Endodermal cell (in vitro differentiated cells): ENCODE results near the gene QSOX1. TPM values are rescaled to one million over a fixed set of nuclear protein-coding genes. Genes with fewer than 3 reads are reported as not detected.

Experiments used
- DNase-seq: peaks from one replicate; pipeline ENCODE4 v3.0.0-alpha.2; 2017
- H3K27ac ChIP-seq: 2 replicates; pipeline ENCODE4 v1.5.1; 2013; ENCODE audit warnings: mild to moderate bottlenecking, low read depth, low read length, moderate library complexity
- H3K27me3 ChIP-seq: 2 replicates; pipeline ENCODE4 v1.6.1; 2013; ENCODE audit warnings: mild to moderate bottlenecking, low read length, moderate library complexity; ENCODE audit not compliant: insufficient read depth, control insufficient read depth, poor library complexity, severe bottlenecking
- H3K36me3 ChIP-seq: 2 replicates; pipeline ENCODE4 v1.7.0; 2013; ENCODE audit warnings: mild to moderate bottlenecking, low read length, moderate library complexity; ENCODE audit not compliant: control insufficient read depth, insufficient read depth
- H3K4me1 ChIP-seq: one replicate; pipeline ENCODE4 v1.7.0; 2013; ENCODE audit warnings: low read length; ENCODE audit not compliant: control insufficient read depth, insufficient read depth
- H3K4me3 ChIP-seq: 2 replicates; pipeline ENCODE4 v1.5.1; 2013; ENCODE audit warnings: mild to moderate bottlenecking, low read length, moderate library complexity
- H3K9ac ChIP-seq: 2 replicates; pipeline ENCODE4 v1.6.1; 2013; ENCODE audit warnings: mild to moderate bottlenecking, low read length, moderate library complexity; ENCODE audit not compliant: poor library complexity, severe bottlenecking; ENCODE audit errors: extremely low read depth
- H3K9me3 ChIP-seq: 2 replicates; pipeline ENCODE4 v1.6.1; 2013; ENCODE audit warnings: mild to moderate bottlenecking, low read length, moderate library complexity; ENCODE audit not compliant: control insufficient read depth
- H3K27ac Mint-ChIP-seq: 2 replicates; pipeline ENCODE4 v1.8.0; 2020; ENCODE audit warnings: mixed read lengths
- H3K27me3 Mint-ChIP-seq: 2 replicates; pipeline ENCODE4 v1.8.0; 2021; ENCODE audit warnings: mild to moderate bottlenecking, mixed read lengths; ENCODE audit not compliant: insufficient read depth
- H3K36me3 Mint-ChIP-seq: 2 replicates; pipeline ENCODE4 v1.8.0; 2020; ENCODE audit warnings: low read depth, mixed read lengths
- H3K4me1 Mint-ChIP-seq: 2 replicates; pipeline ENCODE4 v1.8.0; 2020; ENCODE audit warnings: mixed read lengths
- H3K4me3 Mint-ChIP-seq: 2 replicates; pipeline ENCODE4 v1.8.0; 2020; ENCODE audit warnings: mild to moderate bottlenecking, moderate library complexity, mixed read lengths
- H3K9me3 Mint-ChIP-seq: 2 replicates; pipeline ENCODE4 v1.8.0; 2020; ENCODE audit warnings: mild to moderate bottlenecking, mixed read lengths
- CTCF ChIP-seq: fragments of 200-600 bp; sonication (generic); conservative IDR thresholded peaks from 2 replicates; pipeline ENCODE4 v1.5.0; 2021; ENCODE audit warnings: antibody characterized with exemption, mild to moderate bottlenecking
- WGBS, 2 experiments: methylation state at CpG; one replicate each; pipeline versions ENCODE4 v1.1.5 to v1.1.7; 2013; ENCODE audit warnings: missing lambda C conversion rate in 2 of 2, mixed read lengths in 1 of 2; ENCODE audit not compliant: insufficient coverage in 1 of 2, insufficient read length in 1 of 2; 5-methylcytosine and 5-hydroxymethylcytosine counted together
- total RNA-seq, 2 donors: library from RNA; stranded (reverse); fragmentation: NEBNext Ultra II Directional in 1 of 2; extraction: Animal tissue kit (Norgen Biotek cat#: 25700) in 1 of 2; gene quantifications; 2 replicates in 1 of 2; 3 replicates in 1 of 2; pipeline ENCODE4 v1.2.1, GENCODE V29; 2021

QSOX1 gene
- total RNA-seq, 2 donors from 2014 or later: 77.9 to 116 TPM

- H3K4me1 Mint-ChIP-seq: no peaks in the 10 kb centered on the region
- TF ChIP-seq CTCF: peak; percentile 75
- no peaks in the 10 kb centered on the region for H3K36me3 Mint-ChIP-seq
- no peaks in the 10 kb centered on the region for H3K27me3 ChIP-seq
- peak; percentile 90 for DNase-seq
- H3K27me3 Mint-ChIP-seq: peaks cover 35% of the 10 kb centered on the region
- no peaks in the 10 kb centered on the region for H3K4me1 ChIP-seq
- no peak overlapping the region for H3K27ac Mint-ChIP-seq
- H3K4me3 ChIP-seq: no peak overlapping the region
- H3K9ac ChIP-seq: no peak overlapping the region
- no peaks in the 10 kb centered on the region for H3K36me3 ChIP-seq
- no peak overlapping the region for H3K27ac ChIP-seq
- no peak overlapping the region for H3K4me3 Mint-ChIP-seq
- no peaks in the 10 kb centered on the region for H3K9me3 ChIP-seq
- H3K9me3 Mint-ChIP-seq: no peaks in the 10 kb centered on the region
- WGBS, 2 experiments: 73 to 88% methylated on average over 5 to 9 of the region's 11 CpGs
Measured at GRCh38 chr1:180248731-180249681, 94.3 kb downstream of the QSOX1 start.

- Mint-ChIP-seq H3K27ac (no peak overlapping the region), H3K9me3 (no peaks in the 10 kb centered on the region), H3K4me1 (no peaks in the 10 kb centered on the region), H3K4me3 (no peak overlapping the region), H3K36me3 (no peaks in the 10 kb centered on the region), H3K27me3 (peaks cover 32% of the 10 kb centered on the region)
- H3K9ac ChIP-seq: no peak overlapping the region
- no peaks in the 10 kb centered on the region for H3K36me3 ChIP-seq
- WGBS, 2 experiments: 91% methylated on average over 10 to 13 of the region's 13 CpGs
- H3K27ac ChIP-seq: no peak overlapping the region
- TF ChIP-seq CTCF: no peak
- no peak overlapping the region for H3K4me3 ChIP-seq
- no peaks in the 10 kb centered on the region for H3K4me1 ChIP-seq
- H3K9me3 ChIP-seq: no peaks in the 10 kb centered on the region
- DNase-seq: no peak
- no peaks in the 10 kb centered on the region for H3K27me3 ChIP-seq
Measured at GRCh38 chr1:180249725-180250498, 95.2 kb downstream of the QSOX1 start.

- H3K4me3 ChIP-seq: no peak overlapping the region
- Mint-ChIP-seq H3K27ac (no peak overlapping the region), H3K9me3 (no peaks in the 10 kb centered on the region), H3K4me3 (no peak overlapping the region), H3K27me3 (peaks cover 29% of the 10 kb centered on the region), H3K36me3 (no peaks in the 10 kb centered on the region), H3K4me1 (no peaks in the 10 kb centered on the region)
- H3K27me3 ChIP-seq: no peaks in the 10 kb centered on the region
- no peaks in the 10 kb centered on the region for H3K9me3 ChIP-seq
- no peak overlapping the region for H3K9ac ChIP-seq
- H3K36me3 ChIP-seq: no peaks in the 10 kb centered on the region
- no peak for DNase-seq
- H3K27ac ChIP-seq: no peak overlapping the region
- no peak for TF ChIP-seq CTCF
- H3K4me1 ChIP-seq: no peaks in the 10 kb centered on the region
- WGBS, 2 experiments: 93 to 100% methylated on average over 1 to 7 of the region's 7 CpGs
Measured at GRCh38 chr1:180250499-180250770, 95.8 kb downstream of the QSOX1 start.
